NCI-H510A (cell line): ENCODE measurements around the gene DCAKD.

Experiments used
- DNase-seq: peaks from one replicate; lab custom pipeline; 2025; lab: John Stamatoyannopoulos, UW

Gene DCAKD, protein sequence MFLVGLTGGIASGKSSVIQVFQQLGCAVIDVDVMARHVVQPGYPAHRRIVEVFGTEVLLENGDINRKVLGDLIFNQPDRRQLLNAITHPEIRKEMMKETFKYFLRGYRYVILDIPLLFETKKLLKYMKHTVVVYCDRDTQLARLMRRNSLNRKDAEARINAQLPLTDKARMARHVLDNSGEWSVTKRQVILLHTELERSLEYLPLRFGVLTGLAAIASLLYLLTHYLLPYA

GRCh38 chr17:45051060-45051719 lies at the start of gene DCAKD:
TSS of gene DCAKD (minus strand) at chr17:45051632. CDS start at chr17:45034885, 16,747 bp downstream.
- peak; percentile 96 for DNase-seq

DNA sequence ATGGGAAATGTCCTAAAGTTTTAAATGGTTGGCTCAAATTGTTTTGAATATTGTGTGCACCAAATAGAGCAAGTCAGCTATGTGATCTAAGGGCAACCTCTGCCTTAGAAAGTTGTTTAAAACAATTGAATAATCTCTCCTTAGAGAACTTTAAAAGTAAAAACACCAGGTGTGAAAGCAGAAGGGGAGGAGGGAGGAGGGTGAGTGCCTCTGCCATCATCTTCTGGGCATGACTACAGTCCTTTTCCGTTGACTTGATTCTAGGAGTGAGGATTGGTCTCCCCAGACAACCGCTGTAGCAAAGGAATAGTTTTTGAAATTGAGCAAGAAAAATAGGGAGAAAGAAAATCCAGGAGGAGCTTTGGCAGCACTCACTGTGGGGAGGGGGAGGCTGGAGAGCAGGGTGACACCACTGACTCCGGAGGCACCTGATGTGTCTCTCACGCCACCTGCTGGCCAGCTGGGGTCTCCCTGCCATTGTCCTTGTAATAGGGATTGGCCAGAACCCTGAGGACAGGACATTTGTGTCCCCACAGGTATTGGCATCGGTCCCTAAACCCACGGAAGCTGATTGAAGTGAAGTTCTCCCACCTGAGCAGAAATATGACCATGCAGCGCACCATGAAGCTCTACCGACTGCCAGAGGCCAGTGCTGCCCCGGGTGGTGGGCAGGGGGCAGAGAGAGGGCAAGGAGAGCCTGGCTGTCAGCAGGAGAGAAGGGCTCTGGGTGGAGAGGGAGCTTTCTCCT lies 47.6 kb upstream of the DCAKD start:
- peak; percentile 56 for DNase-seq

DNA sequence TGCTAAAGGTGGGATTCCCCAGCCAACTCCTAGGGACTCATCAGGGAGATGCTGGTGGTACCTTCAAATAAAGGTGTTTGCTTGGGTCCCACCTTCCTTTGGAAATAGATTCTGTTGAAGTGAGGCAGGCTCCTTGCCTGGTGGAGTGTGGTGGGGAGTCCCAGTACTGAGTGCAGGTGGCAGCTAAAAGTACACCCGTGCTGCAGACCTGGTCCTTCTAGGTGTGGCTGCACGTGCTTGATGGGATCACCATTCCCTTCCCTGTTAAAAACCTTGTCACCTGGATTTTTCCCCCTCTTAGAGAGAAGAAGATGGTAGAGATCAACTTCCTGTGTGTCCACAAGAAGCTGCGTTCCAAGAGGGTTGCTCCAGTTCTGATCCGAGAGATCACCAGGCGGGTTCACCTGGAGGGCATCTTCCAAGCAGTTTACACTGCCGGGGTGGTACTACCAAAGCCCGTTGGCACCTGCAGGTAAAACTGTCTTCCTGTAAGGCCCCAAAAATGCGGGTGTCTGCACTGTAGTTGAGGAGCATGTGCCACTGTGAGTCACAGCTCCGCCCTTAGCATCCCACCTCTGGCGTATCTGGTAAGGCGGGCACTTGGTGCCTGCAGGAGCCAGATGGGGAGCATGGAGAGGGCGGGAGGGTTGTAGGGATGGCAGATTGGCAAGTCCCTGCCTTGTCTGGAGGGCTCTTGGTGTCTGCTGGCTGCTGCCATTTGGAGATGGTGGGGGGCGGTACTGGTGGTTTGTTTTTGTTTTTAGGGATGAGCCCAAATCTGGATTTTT lies 46.8 kb upstream of the DCAKD start:
- no peak for DNase-seq

GRCh38 chr17:45096926-45097325 lies 45.5 kb upstream of the DCAKD start:
- DNase-seq = no peak

DNA sequence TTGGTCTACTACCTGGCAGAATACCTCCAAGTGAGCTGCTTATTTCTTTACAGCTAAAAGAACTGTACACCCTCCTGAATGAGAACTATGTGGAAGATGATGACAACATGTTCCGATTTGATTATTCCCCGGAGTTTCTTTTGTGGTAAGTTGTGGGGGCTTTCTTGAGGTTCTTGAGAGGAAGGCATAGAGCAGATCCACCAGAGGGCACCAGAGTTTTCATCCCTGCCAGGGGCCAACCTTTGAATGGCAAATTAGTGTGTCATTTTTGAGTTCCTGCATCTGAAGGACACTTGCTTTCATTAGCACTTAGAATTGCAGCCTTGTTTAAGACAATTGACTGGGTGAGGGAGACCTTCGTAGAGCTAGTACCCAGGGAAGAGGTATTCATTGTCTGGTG lies 44.7 kb upstream of the DCAKD start:
- no peak for DNase-seq

DNA sequence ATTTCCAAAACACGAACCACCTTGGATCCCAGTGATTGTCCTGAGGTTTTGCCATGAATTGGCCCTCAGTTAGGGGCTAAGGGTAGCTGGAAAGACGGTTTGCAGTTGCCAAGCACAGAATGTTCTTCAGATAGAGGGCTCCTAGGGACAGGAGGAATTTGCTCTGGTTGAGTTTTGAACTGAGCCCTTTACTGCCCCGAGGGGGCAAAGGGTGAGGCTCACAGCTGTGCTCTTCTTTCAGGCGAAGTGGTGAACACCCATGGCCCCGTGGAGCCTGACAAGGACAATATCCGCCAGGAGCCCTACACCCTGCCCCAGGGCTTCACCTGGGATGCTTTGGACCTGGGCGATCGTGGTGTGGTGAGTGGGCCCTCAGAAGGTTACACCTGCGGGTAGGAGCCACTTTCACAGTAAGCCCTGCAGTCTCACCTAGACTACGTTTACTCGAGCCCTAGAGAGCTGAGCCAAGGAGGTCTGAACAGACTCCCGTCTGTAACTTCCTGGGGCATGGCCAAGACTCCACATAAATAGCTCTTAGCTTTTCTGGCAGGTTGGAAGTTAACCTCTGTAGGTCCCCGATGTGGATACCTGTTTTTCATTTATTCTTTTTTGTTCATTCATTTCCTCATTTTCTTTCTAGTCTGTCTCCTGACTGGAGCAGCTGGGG lies 42.1 kb upstream of the DCAKD start:
- no peak for DNase-seq

DNA sequence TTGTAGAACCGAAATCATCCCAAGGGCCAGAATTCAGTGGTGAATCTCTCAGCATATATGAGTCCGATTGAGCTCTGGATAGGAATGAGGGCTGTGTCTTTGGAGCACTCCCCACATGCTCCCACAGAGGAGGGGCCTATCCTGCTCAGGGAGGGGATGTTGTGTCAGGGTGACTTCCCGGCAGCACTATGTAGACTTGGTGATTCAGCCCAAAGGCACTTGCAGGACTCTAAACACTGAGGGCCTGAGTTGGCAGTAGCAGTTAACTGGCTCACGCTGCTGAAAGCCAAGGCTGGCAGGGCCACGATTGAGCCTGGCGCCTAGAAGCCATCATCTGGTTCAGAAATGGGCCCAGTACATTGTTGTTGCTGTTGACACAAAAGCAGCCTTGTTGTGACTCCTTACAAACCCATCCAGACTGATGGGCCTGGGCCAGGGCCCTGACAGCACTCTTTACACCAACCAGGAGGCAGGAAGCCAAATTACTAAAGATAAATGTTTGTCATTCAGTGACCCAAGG lies 41.5 kb upstream of the DCAKD start:
- DNase-seq = no peak

- DNase-seq = no peak
Measured at GRCh38 chr17:45091778-45092425, 40.5 kb upstream of the DCAKD start.

DNA sequence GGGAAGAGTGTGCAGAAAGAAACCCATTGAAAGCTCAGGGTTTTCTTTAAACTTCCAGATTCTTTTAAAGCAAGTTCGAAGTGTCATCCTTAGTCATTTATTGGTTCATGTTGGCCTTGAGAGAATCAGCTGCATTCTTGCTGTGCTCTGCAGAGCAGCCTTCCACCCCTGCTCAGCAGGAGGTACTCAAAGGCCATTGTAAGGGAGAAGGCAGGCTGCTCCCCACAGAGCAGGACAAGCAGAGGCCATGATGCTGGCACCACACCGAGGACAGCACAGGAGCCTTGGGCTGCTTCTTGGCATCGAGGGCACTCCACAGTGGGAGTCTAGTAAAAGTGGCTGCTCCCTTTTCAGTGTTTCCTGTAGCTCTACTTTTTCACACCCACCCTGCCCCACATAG lies 39.3 kb upstream of the DCAKD start:
- no peak for DNase-seq

DNA sequence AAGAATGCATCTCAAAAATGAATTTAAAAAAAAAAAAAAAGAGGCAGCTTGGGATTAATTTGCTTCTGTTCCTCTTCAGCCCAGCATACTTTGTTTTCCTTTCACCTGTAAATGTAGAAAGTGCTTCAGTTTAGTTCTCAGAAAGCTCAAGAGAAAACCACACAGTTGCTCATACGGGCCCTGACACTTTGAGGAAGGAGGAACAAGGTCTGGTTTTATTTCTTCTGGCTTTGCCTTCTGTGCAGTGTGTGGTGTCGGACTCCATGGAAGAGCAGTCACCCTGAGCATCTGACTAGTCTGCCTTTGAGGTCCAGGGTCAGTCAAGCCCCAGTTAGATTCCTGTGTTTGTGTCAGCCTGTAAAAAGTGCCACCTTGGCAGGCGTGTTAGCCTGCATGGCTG lies 37.3 kb upstream of the DCAKD start:
- DNase-seq = no peak

- no peak for DNase-seq
Measured at GRCh38 chr17:45087978-45088377, 36.5 kb upstream of the DCAKD start.

GRCh38 chr17:45087504-45087975 lies 36.1 kb upstream of the DCAKD start:
- DNase-seq = no peak

- no peak for DNase-seq
Measured at GRCh38 chr17:45086865-45087503, 35.6 kb upstream of the DCAKD start.

DNA sequence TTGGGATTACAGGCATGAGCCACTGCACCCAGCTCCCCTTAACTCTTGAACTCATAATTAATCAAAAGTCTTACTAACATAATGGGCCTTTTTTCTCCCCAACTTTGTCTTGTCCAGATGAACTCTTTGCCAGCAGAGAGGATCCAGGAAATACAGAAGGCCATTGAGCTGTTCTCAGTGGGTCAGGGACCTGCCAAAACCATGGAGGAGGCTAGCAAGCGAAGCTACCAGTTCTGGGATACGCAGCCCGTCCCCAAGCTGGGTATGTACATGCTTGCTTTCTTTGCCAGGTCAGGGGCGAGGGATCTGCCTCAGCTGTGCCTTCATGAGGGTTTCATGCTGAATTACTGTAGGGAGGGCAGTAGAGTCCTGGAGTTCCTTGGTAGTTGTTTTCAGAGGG lies 35.0 kb upstream of the DCAKD start:
- DNase-seq = no peak

- no peak for DNase-seq
Measured at GRCh38 chr17:45081047-45081703, 29.7 kb upstream of the DCAKD start.

- no peak for DNase-seq
Measured at GRCh38 chr17:45077643-45078042, 26.2 kb upstream of the DCAKD start.

DNA sequence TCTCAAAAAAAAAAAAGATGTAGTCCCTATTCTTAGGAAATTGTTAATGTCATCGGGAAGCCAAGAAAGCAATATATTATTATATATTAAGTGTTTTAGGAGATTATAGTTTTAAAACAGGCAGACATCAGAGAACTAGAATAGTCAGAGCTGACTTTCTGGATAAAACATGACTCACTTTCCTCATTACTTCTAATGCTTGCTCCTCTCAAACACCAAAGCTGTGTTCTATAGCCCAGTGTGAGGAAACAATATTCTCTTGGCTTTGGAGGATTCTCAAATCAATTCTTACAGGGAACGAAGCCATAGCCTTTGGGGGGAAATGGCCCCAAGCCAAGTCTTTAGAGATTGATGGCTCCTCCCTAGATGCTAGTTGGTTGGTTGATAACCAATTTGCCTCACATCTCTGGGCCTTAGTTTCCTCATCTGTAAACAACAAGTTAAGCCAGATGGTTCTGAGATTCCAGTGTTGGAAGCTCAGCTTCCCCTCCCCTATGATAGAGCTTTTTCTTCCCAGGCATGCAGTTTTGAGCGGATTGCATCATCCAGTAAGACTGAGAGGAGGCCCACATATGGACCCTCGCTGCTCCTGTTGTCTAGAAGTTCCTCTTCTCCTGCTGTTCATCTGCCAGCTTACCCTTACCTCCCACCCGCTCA lies 22.1 kb upstream of the DCAKD start:
- DNase-seq = no peak

DNA sequence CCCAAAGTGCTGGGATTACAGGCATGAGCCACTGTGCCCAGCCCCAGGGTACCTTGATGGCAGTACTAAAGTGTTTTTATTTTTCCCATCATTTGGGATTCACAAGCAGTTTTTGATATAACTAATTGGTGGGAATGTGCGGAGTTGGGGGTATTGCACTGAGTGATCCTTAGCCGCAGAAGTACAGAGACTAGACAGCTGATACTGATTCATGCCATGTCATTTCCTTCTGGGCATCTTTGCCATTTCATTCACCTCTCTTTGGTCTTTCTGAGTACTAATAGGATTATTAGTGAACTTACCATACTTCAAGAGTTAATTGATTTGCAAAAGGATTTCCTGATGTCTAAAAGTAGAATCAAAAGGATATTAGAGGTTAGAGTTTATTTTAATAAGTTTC lies 19.4 kb upstream of the DCAKD start:
- DNase-seq = no peak

- DNase-seq = no peak
Measured at GRCh38 chr17:45070001-45070400, 18.6 kb upstream of the DCAKD start.
